Activated T-cell treated with anti-CD3 and anti-CD28 coated beads, Interleukin-2, amount 50 U/mL, for 72 hours (primary cell): Measurements from ENCODE around the gene ALOX12B. TPM values are rescaled to one million over a fixed set of nuclear protein-coding genes. Genes with fewer than 3 reads are reported as not detected.
"Not testable (repeated sequence)": the region's sequence is repeated elsewhere in the genome, so short reads cannot be mapped to it uniquely, and the experiment has no call there.

Experiments
- ATAC-seq, 2 donors: fragments of 150-1000 bp; cut with Tn5 transposase; replicated peaks in 1 of 2; 2 replicates each; pipeline ENCODE4 v1.10.0; 2021; ENCODE audit warnings: moderate library complexity in 2 of 2, mild to moderate bottlenecking in 1 of 2
- DNase-seq, 2 donors: peaks; one replicate each; pipeline ENCODE4 v3.0.0; 2021 to 2022; ENCODE audit warnings: mixed read lengths in 1 of 2
- H3K27ac Mint-ChIP-seq: one replicate; pipeline ENCODE4 v1.8.0; 2022; ENCODE audit warnings: mild to moderate bottlenecking, moderate library complexity, mixed read lengths
- H3K27me3 Mint-ChIP-seq: one replicate; pipeline ENCODE4 v1.8.0; 2022; ENCODE audit warnings: low read depth, mixed read lengths
- H3K36me3 Mint-ChIP-seq, 2 donors: one replicate each; pipeline ENCODE4 v1.8.0; 2022; ENCODE audit warnings: mixed read lengths in 2 of 2, mild to moderate bottlenecking in 1 of 2; ENCODE audit not compliant: insufficient read depth in 2 of 2
- H3K4me1 Mint-ChIP-seq: one replicate; pipeline ENCODE4 v1.8.0; 2022; ENCODE audit warnings: low read depth, mixed read lengths
- H3K4me3 Mint-ChIP-seq, 2 donors: one replicate each; pipeline ENCODE4 v1.8.0; 2022; ENCODE audit warnings: mild to moderate bottlenecking in 2 of 2, mixed read lengths in 2 of 2, moderate library complexity in 2 of 2
- H3K9me3 Mint-ChIP-seq, 2 donors: one replicate each; pipeline ENCODE4 v1.8.0; 2022; ENCODE audit warnings: mixed read lengths in 2 of 2
- total RNA-seq, 2 donors: library from RNA; stranded (reverse); gene quantifications; one replicate each; pipeline ENCODE4 v1.2.3, GENCODE V29; 2022

ALOX12B gene
- total RNA-seq, 2 donors from 2014 or later: 1.3 to 4.1 TPM

DNA sequence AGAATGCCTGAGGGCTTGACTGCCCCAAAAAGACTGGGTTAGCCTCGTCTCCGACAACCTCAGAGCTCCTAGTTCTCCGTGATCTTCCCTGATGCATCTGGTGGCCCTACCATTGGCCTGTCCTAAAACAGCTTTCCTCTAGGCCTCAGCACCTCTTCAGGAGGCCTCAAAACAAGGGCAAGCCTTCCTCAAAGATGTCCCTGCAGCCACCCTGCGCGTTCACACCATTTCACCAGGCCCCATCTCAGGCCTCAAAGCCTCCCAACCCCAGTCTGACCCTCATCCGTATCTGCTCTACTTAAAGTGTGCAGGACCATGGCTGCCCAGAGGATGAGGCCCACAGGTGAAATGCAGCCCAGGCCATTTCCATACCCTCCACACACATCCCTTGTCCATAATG lies 23.4 kb upstream of the ALOX12B start:
- no peak overlapping the region for H3K27ac Mint-ChIP-seq
- no peaks in the 10 kb centered on the region for H3K9me3 Mint-ChIP-seq
- ATAC-seq (no peak), DNase-seq (no peak)
- H3K4me1 Mint-ChIP-seq: peaks cover 11% of the 10 kb centered on the region
- no peaks in the 10 kb centered on the region for H3K36me3 Mint-ChIP-seq
- H3K27me3 Mint-ChIP-seq: peaks cover 45% of the 10 kb centered on the region
- H3K4me3 Mint-ChIP-seq: peak overlapping the region; percentile 31 to 64

DNA sequence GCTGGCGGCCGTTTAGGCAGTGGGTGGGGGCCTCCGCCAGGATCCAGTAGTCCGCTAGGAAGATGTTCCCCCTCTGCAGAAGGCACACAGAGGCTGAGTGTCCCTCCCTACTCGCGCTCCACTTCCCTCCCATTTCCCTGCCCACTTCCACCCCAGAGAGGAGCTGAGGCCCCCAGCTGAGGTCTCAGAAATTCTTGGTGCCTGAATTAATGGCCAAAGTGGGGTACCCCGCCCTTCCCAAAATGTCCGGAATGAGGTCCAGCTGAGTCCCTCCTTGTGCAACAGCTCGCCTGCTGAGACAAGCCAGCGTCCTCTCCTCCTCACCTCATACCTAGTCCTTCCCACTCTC lies 22.9 kb upstream of the ALOX12B start:
- ATAC-seq: no peak
- Mint-ChIP-seq H3K4me1 (peaks cover 11% of the 10 kb centered on the region), H3K9me3 (no peaks in the 10 kb centered on the region), H3K27me3 (peaks cover 40% of the 10 kb centered on the region), H3K4me3 (peak overlapping the region; percentile 31 to 64), H3K27ac (no peak overlapping the region), H3K36me3 (no peaks in the 10 kb centered on the region)
- DNase-seq: no peak

DNA sequence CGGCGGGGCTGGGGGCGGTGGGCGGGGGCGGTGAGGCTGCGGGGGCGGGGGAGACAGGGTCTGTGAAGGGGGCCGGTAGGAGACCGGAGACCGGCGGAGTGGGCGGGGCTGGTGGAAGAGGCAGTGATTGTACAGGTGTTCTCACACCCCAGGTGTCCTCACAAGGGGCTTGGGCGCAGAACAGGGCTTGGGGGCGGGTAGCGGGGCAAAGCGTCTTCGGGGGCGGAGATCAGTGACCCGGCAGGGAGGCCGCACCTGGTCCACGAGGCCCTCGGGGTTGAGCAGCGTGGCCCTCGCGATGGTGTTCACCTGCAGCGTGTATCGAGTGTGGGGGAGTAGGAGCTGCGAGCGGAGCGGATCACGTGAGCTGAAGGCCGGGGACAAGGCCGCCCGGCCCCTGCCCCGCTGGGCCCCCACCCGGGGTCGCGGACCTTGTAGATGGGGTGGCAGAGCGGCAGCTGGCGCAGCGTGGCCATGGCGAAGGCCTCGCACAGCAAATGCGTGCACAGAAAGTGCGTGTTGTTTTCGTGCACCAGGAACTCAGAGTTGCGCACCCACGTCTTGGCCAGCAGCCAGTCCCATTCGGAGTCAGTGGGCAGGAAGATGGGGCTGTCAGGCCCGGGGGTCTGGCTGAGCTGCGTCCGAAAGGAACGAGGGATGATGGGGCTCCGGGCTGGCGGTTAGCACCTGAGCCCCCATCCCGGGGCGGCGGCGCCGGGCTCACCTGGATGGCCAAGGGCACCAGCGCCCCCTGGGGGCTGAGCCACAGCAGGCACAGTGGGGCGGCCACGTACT lies 22.3 kb upstream of the ALOX12B start:
- no peaks in the 10 kb centered on the region for H3K9me3 Mint-ChIP-seq
- H3K27me3 Mint-ChIP-seq: peaks cover 34% of the 10 kb centered on the region
- ATAC-seq (peak; percentile 95), DNase-seq (peak; percentile 83 to 87)
- peak overlapping the region; percentile 54 to 64 for H3K4me3 Mint-ChIP-seq
- no peaks in the 10 kb centered on the region for H3K36me3 Mint-ChIP-seq
- no peak overlapping the region for H3K27ac Mint-ChIP-seq
- H3K4me1 Mint-ChIP-seq: peaks cover 11% of the 10 kb centered on the region

DNA sequence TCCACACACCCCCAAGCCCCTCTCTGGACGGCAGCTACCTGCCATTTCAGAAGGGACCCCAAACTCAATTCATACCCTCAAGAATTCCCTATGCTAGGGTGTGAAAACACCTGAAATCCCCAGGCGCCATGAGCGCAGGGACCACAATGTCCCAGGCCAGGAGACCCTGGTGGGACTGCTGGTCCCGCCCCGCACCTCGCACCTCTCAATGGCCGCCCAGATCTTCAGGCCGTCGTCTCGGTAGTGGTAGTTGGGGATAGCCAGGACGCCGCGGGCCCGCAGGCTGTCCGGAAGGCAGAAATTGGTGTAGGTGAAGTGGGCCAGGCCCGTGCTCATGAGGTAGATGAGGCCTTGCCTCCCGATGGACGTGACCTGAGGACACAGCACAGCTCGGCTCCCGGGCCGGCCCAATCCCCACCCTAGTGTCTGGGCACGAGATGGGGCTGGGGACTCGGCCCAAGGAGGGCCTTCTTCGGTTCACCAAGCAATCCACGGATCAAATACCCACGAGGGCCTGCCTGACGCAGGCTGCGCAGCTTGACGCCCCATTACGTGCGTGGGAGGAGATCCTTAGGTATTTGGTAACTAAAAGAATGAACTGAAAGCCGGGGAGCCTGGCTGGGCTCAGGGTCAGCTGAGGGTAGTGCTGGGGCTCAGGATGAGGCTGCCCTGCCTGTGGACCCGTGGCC lies 21.6 kb upstream of the ALOX12B start:
- Mint-ChIP-seq H3K27me3 (peaks cover 27% of the 10 kb centered on the region), H3K9me3 (no peaks in the 10 kb centered on the region), H3K36me3 (no peaks in the 10 kb centered on the region), H3K4me1 (peaks cover 11% of the 10 kb centered on the region), H3K4me3 (peak overlapping the region in 1 of 2 donors; percentile 20), H3K27ac (no peak overlapping the region)
- ATAC-seq (no peak), DNase-seq (no peak)

DNA sequence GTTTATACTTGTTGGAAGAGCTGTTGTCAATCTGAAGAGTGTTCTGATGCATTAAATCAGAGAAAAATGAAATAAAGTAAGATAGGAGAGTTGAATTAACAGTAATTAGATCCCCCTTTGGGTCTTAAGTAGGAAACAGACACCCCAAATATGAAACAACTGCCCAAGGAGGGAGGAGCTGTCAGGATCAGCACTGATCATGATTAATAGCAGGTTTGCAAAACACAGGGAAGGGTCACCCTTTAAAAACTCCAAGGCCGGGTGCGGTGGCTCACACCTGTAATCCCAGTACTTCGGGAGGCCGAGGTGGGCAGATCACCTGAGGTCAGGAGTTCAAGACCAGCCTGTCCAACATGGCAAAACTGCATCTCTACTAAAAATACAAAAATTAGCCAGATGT lies 19.5 kb upstream of the ALOX12B start:
- H3K4me3 Mint-ChIP-seq, H3K36me3 Mint-ChIP-seq, H3K27ac Mint-ChIP-seq, DNase-seq, H3K9me3 Mint-ChIP-seq, ATAC-seq: not testable (repeated sequence)
- Mint-ChIP-seq H3K27me3 (peaks cover 10% of the 10 kb centered on the region), H3K4me1 (peaks cover 11% of the 10 kb centered on the region)

DNA sequence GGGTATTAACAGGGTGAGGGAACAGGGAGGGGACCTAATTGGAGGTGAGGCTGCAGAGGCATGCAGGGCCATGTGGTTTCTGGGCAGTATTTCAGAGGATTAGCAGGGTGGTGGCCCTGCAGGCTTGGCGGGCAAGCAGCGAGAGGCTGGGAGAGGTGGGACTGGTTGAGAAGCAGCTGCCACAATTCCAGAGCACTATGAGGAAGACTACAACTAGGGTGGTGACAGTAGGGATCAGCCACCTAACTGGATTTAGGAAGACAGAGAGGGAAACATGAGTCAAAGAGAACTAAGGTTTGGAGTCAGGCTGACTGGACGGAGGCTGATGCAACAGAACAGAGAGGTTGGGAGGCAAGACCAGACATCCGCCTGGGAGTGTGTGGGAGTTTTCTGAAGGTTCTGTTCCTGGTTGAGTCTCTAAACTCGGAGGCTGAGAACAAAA lies 18.5 kb upstream of the ALOX12B start:
- DNase-seq (no peak), ATAC-seq (peak in 1 of 2 donors; percentile 28)
- Mint-ChIP-seq H3K27ac (peak overlapping the region; percentile 58), H3K4me3 (peak overlapping the region in 1 of 2 donors; percentile 10), H3K36me3 (no peaks in the 10 kb centered on the region), H3K27me3 (peaks cover 5% of the 10 kb centered on the region), H3K9me3 (no peaks in the 10 kb centered on the region), H3K4me1 (peaks cover 8% of the 10 kb centered on the region)

DNA sequence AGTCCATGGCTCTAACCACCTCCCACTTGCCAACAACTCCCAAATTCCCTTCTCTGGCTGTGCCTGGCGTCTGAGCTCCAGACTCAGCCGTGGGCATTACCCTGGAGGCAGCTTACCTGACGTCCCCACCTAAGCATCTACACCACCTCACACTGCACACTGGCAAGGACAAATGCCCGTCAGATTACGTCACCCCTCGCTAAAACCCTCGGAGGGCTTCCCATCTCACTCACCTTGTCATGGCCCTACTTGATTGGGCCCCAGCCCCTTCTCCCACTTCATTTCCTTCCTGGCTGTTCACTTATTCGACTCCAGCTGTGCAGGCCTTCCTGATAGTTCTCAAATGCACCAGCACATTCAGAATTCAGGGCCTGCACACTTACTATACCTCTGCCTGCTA lies 17.4 kb upstream of the ALOX12B start:
- ATAC-seq (no peak), DNase-seq (no peak)
- Mint-ChIP-seq H3K9me3 (no peaks in the 10 kb centered on the region), H3K36me3 (no peaks in the 10 kb centered on the region), H3K4me3 (no peak overlapping the region), H3K27ac (no peak overlapping the region), H3K27me3 (no peaks in the 10 kb centered on the region), H3K4me1 (no peaks in the 10 kb centered on the region)

DNA sequence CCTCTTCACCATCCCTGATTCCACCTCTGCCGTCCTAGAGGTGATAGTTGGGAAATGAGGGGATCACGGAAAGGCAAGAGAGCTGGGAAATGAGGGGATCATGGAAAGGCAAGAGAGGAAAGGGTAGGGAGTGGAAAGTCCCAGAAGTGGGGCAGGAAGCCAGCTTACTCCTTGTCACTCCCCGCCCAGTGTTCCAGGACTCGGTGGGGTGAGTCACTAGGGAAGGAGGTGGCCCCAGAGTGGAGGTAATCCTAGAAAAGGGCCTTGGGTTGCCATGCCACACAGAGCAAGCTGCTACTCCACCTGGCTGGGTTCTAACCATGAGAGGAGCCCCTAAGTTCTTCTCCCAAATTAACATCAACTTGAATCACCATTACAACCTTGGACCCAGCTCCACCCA lies 16.0 kb upstream of the ALOX12B start:
- H3K27ac Mint-ChIP-seq: no peak overlapping the region
- no peak for ATAC-seq
- H3K4me1 Mint-ChIP-seq: no peaks in the 10 kb centered on the region
- no peaks in the 10 kb centered on the region for H3K27me3 Mint-ChIP-seq
- H3K9me3 Mint-ChIP-seq: no peaks in the 10 kb centered on the region
- H3K36me3 Mint-ChIP-seq: no peaks in the 10 kb centered on the region
- no peak overlapping the region for H3K4me3 Mint-ChIP-seq
- no peak for DNase-seq

DNA sequence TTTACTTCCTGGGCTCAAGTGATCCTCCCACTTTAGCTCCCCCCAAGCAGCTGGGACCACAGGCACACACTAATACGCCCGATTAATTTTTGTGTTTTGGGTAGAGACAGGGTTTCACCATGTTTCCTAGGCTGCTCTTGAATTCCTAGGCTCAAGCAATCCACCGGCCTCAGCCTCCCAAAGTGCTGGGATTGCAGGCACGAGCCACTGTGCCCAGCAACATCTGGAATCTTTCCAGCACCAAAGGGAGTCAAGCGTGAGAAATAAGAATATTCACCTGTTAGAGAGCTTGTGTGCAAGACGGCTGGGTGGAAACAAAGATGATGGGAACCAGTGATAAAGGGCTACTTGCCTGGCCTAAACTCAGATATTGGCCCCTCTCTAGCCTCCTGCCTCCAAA lies 14.2 kb upstream of the ALOX12B start:
- H3K27me3 Mint-ChIP-seq: no peaks in the 10 kb centered on the region
- H3K36me3 Mint-ChIP-seq: no peaks in the 10 kb centered on the region
- DNase-seq: no peak
- no peaks in the 10 kb centered on the region for H3K9me3 Mint-ChIP-seq
- no peak overlapping the region for H3K27ac Mint-ChIP-seq
- H3K4me1 Mint-ChIP-seq: no peaks in the 10 kb centered on the region
- no peak overlapping the region for H3K4me3 Mint-ChIP-seq
- no peak for ATAC-seq

DNA sequence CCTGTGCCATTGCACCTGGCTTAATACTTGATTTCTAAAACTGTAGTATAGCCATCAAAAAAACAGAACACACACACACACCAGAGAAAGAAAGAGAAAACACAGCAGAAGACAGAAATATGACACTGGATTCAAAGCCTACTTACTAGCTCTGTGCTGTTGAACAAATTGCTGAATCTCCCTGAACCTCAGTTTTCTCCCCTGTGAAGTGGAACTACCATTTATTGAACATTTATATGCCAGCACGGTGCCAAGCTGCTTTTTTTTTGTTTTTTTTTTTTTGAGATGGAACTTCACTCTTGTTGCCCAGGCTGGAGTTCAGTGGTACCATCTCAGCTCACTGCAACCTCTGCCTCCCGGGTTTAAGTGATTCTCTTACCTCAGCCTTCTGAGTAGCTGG lies 13.2 kb upstream of the ALOX12B start:
- H3K36me3 Mint-ChIP-seq: no peaks in the 10 kb centered on the region

DNA sequence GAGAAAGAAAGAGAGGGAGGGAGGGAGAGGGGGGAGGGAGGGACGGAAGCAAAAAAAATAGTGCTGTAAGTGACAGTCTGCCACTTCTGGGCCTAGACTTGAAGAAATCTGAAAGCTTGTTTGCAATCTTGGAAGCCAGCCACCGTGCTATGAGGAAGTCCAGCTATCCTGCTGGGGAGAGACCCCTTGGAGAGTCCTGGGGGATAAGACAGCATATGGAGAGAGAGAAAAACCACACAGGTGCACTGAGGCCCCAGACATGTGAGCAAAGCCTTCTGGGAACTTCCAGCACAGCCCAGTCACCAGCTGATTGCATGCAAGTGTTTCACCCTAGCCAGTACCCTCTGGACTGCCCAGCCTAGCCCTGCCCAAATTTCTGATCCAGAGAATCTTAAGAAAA lies 12.6 kb upstream of the ALOX12B start:
- no peaks in the 10 kb centered on the region for H3K36me3 Mint-ChIP-seq
- no peaks in the 10 kb centered on the region for H3K4me1 Mint-ChIP-seq
- DNase-seq (no peak), ATAC-seq (no peak)
- no peak overlapping the region for H3K27ac Mint-ChIP-seq
- no peaks in the 10 kb centered on the region for H3K27me3 Mint-ChIP-seq
- H3K9me3 Mint-ChIP-seq: no peaks in the 10 kb centered on the region
- no peak overlapping the region for H3K4me3 Mint-ChIP-seq

More for the DNA sequence above, 13.2 kb upstream of the ALOX12B start:
- no peaks in the 10 kb centered on the region for H3K4me1 Mint-ChIP-seq
- H3K4me3 Mint-ChIP-seq: no peak overlapping the region
- H3K27ac Mint-ChIP-seq: no peak overlapping the region
- no peaks in the 10 kb centered on the region for H3K9me3 Mint-ChIP-seq
- H3K27me3 Mint-ChIP-seq: no peaks in the 10 kb centered on the region
- ATAC-seq: no peak
- DNase-seq: no peak

DNA sequence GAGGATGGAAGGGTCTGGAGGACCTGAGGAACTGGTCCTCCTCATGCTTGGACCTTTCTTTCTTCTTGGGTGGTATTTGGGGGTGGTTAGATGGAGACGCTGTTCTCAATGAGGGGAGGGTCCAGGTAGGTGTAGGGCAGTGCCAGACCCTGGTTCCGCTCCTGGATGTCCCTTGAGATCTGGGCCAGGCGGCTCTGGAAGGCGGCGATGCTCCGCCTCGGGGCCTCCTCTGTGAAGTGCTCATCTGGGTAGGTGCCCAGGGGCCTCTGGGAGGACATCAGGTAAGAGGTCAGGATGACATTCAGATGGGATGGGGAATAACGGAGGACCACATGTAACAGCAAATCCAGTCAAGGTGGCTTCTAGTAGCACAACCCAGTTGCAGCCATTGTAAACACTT lies 9.0 kb upstream of the ALOX12B start:
- Mint-ChIP-seq H3K4me3 (no peak overlapping the region), H3K27ac (no peak overlapping the region), H3K27me3 (no peaks in the 10 kb centered on the region), H3K9me3 (no peaks in the 10 kb centered on the region), H3K4me1 (peaks cover 13% of the 10 kb centered on the region), H3K36me3 (no peaks in the 10 kb centered on the region)
- no peak for DNase-seq
- no peak for ATAC-seq

DNA sequence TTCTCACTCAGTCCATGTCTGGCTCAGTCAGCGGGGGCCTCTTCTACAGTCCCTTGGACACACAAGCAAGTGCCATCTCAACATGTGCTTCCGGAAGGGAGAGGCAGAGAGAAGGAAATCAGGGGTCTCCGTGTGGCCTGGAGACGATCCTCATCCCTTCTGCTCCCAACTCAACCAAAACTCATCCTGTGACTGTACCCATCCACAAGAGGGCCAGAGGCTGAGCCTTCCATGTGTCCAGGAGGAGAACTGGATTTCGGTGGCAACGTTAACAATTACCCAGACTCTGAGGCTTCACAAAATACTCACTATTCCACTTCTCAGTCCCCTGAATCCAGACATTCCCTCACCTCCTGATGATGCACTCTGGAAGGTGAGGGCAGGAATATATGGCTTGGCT lies 7.8 kb upstream of the ALOX12B start:
- ATAC-seq (no peak), DNase-seq (no peak)
- Mint-ChIP-seq H3K4me1 (peaks cover 13% of the 10 kb centered on the region), H3K27ac (no peak overlapping the region), H3K4me3 (no peak overlapping the region), H3K36me3 (no peaks in the 10 kb centered on the region), H3K27me3 (peaks cover 11% of the 10 kb centered on the region), H3K9me3 (no peaks in the 10 kb centered on the region)
